Mucosa of descending colon (tissue), 3 donors: Measurements from ENCODE around the gene FGF10. TPM values are rescaled to one million over a fixed set of nuclear protein-coding genes. Genes with fewer than 3 reads are reported as not detected.

ENCODE experiments used
- ATAC-seq: fragments of 200-7000 bp; cut with Tn5 transposase; one replicate; pipeline ENCODE4 v1.9.1; 2020; ENCODE audit warnings: mild to moderate bottlenecking, moderate library complexity
- DNase-seq, 3 donors: peaks; one replicate each; pipeline ENCODE4 v3.0.0-alpha.2; 2020
- H3K36me3 ChIP-seq: fragments of 200-600 bp; one replicate; pipeline ENCODE4 v1.8.0; 2021; ENCODE audit warnings: low read depth, mild to moderate bottlenecking
- H3K4me1 ChIP-seq: fragments of 200-600 bp; one replicate; pipeline ENCODE4 v1.8.0; 2021; ENCODE audit warnings: low read depth, mild to moderate bottlenecking
- H3K4me3 ChIP-seq: fragments of 200-600 bp; one replicate; pipeline ENCODE4 v1.8.0; 2021; ENCODE audit warnings: mild to moderate bottlenecking
- H3K9me3 ChIP-seq: fragments of 200-600 bp; one replicate; pipeline ENCODE4 v1.8.0; 2021; ENCODE audit warnings: mild to moderate bottlenecking
- intact Hi-C, 2 donors: fragments of 100-400 bp; cut with DNase I in 1 of 2; cut with micrococcal nuclease in 1 of 2; formaldehyde crosslinking; loops; one replicate each; pipeline versions ENCODE4 v1.11.0 to v1.11.1; 2022; cut with DNase I, micrococcal nuclease
- total RNA-seq, 3 donors: library from RNA; stranded (reverse); fragmentation: NEBNext Ultra II Directional in 2 of 3; extraction: Animal tissue kit (Norgen Biotek cat#: 25700) in 2 of 3; gene quantifications; one replicate each; pipeline versions ENCODE4 v1.2.1 to v1.2.4, GENCODE V29; 2021 to 2023
- TF ChIP-seq, protein P1 (sequence below): fragments of 200-600 bp; IDR thresholded peaks from one replicate; pipeline ENCODE4 v1.8.0; 2022; ENCODE audit warnings: antibody characterized with exemption, mild to moderate bottlenecking
- donor health status: DM: no; HTN: no; CAD: no; lungs with moderate emphysema.
- donor health status: DM: no; HTN: no; CAD: no.
- donor health status: DM: no; HTN: yes; CAD: no.

FGF10 gene
- total RNA-seq, 3 donors from 2014 or later = 0.84 to 12.7 (median 4.4) TPM

DNA sequence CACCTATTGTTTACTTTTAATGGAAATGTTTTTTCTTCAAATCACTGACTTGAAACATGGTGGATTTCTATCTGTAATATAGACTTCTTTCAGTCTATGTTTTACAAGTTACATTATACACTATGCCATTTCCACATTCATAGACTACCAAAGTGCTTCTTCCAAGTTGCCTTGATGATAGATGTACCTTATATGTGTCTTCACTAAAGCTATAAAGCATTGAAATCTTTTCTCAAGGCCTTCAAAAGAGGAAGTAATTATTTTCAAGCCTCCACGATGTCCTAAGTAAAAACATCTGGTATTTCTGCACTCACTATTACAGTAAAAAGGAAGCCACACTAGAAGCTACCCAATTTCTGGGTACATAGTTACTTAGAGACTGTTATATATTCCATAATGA is 113.3 kb downstream of the FGF10 start:
- no peak overlapping the region for H3K4me3 ChIP-seq
- intact Hi-C loops = no loop called here

DNA sequence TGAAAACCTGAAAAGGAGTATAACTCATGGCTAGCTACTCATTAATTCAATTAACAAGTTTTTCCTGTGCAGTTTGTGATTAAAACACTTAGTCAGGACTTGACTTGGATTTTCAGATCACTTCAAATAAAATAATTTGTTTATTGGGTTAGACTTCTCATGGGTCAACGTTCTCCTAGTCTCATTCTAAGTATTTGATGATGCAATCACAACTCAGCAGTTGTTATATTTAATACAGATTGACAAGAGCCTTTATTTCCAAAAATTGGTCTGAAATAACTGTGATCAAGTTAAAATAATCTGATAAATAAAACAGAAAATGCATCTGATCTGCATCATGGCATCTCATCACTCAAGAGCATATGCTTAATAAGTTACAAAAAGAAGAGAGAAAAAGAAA is 113.9 kb downstream of the FGF10 start:
- no peak overlapping the region for H3K4me3 ChIP-seq
- intact Hi-C loops = no loop called here
- ATAC-seq = no peak
- TF ChIP-seq, protein P1, sequence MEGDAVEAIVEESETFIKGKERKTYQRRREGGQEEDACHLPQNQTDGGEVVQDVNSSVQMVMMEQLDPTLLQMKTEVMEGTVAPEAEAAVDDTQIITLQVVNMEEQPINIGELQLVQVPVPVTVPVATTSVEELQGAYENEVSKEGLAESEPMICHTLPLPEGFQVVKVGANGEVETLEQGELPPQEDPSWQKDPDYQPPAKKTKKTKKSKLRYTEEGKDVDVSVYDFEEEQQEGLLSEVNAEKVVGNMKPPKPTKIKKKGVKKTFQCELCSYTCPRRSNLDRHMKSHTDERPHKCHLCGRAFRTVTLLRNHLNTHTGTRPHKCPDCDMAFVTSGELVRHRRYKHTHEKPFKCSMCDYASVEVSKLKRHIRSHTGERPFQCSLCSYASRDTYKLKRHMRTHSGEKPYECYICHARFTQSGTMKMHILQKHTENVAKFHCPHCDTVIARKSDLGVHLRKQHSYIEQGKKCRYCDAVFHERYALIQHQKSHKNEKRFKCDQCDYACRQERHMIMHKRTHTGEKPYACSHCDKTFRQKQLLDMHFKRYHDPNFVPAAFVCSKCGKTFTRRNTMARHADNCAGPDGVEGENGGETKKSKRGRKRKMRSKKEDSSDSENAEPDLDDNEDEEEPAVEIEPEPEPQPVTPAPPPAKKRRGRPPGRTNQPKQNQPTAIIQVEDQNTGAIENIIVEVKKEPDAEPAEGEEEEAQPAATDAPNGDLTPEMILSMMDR = no peak
- no peak for DNase-seq
- H3K36me3 ChIP-seq = no peaks in the 10 kb centered on the region
- no peaks in the 10 kb centered on the region for H3K4me1 ChIP-seq
- H3K9me3 ChIP-seq = peaks cover 32% of the 10 kb centered on the region

More for the DNA sequence above, 113.3 kb downstream of the FGF10 start:
- H3K36me3 ChIP-seq = no peaks in the 10 kb centered on the region
- no peaks in the 10 kb centered on the region for H3K4me1 ChIP-seq
- ATAC-seq (no peak), DNase-seq (no peak)
- peaks cover 36% of the 10 kb centered on the region for H3K9me3 ChIP-seq
- TF ChIP-seq, protein P1 = no peak

GRCh38 chr5:44267909-44268308 is 121.3 kb downstream of the FGF10 start:
- TF ChIP-seq, protein P1 = no peak
- ATAC-seq (no peak), DNase-seq (no peak)
- Histone ChIP-seq H3K9me3 (peaks cover 27% of the 10 kb centered on the region), H3K36me3 (no peaks in the 10 kb centered on the region), H3K4me3 (no peak overlapping the region), H3K4me1 (no peaks in the 10 kb centered on the region)
- intact Hi-C loops = no loop called here

DNA sequence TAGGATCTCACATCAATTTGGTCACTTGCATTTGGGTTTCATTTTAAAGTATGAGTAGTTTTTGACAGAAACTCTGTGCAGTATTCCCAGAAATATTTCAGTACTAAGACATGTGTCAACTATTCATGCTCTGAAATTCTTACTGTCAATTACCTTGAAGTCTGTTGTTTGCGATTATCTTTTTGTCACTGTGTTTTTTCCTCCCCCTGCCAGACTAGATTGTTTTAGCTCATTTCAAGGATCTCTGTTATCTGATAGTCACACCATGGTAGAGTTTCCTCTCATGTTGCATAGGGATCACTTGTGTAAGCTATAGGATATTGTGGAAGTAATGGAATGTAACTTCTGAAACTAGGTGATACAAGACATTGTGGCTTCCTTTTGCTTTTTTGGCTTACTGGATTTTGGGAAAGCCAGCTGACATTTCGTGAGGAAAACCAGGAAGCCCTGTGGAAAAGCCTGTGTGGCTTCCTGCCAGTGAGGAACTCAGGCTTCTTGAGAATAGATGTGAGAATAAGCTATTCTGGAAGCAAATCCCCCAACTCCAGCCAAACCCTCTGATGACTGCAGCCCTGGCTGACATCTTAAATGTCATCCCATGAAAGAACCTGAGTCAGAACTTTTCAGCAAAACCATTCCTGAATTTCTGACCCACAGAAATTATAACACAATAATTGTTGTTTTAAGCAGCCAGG is 122.2 kb downstream of the FGF10 start:
- intact Hi-C loops = no loop called here
- DNase-seq (peak in 1 of 3 donors; percentile 2), ATAC-seq (no peak)
- no peaks in the 10 kb centered on the region for H3K4me1 ChIP-seq
- TF ChIP-seq, protein P1 = no peak
- H3K4me3 ChIP-seq = no peak overlapping the region
- no peaks in the 10 kb centered on the region for H3K36me3 ChIP-seq
- peaks cover 26% of the 10 kb centered on the region for H3K9me3 ChIP-seq

DNA sequence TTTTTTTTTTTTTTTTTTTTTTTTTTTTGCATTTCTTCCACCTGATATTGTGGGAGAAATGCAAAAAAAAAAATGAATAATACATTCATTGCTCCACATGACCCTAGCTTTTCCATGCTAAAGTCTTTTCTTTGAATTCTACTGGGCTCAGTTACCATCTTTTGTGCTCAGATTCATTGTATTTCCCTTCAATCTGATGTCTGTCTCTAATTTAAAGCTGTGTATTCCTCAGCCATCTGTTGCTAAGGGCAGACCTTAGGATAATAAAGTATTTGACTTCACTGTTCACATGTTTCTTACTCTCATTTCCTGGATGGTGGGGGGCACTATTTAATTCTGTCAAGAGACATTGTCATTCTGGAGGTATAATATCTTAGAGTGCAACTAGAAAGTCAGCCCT is 123.5 kb downstream of the FGF10 start:
- H3K36me3 ChIP-seq = no peaks in the 10 kb centered on the region
- peaks cover 25% of the 10 kb centered on the region for H3K9me3 ChIP-seq
- ATAC-seq (no peak), DNase-seq (no peak)
- TF ChIP-seq, protein P1 = no peak
- intact Hi-C loops = no loop called here
- no peak overlapping the region for H3K4me3 ChIP-seq
- H3K4me1 ChIP-seq = no peaks in the 10 kb centered on the region
